Measurements from ENCODE around the gene UMODL1. TPM values are rescaled to one million over a fixed set of nuclear protein-coding genes. Genes with fewer than 3 reads are reported as not detected.

The UMODL1 gene
- total and polyA plus RNA-seq, 10 of the 15 experiments (the other 5 are each of a cell fraction or from before 2014, with no cell fraction given), result 0.01 to 0.11 (median 0.03) TPM; not detected in 5

- Histone ChIP-seq H3K4me1 (ENCODE audit: control insufficient read depth, insufficient read depth, low read length) (peaks cover 13% of the 10 kb centered on the region), H4K20me1 (ENCODE audit: control insufficient read depth, insufficient read depth) (no peaks in the 10 kb centered on the region), H3K27ac (ENCODE audit: control insufficient read depth, insufficient read depth) (no peak overlapping the region), H2AFZ (ENCODE audit: control insufficient read depth, low read depth, low read length) (no peak overlapping the region), H3K79me2 (ENCODE audit: control insufficient read depth, insufficient read depth, low read length) (no peaks in the 10 kb centered on the region), H3K9me3 (replicated peaks; ENCODE audit: control insufficient read depth, insufficient read depth, low read length) (no peaks in the 10 kb centered on the region), H3K4me3 (no peak overlapping the region), H3K36me3 (ENCODE audit: control insufficient read depth in 2 of 2, insufficient read depth in 2 of 2, low read length in 1 of 2) (no peaks in the 10 kb centered on the region), H3K9ac (ENCODE audit: control insufficient read depth, insufficient read depth, low read length) (no peak overlapping the region), H3K4me2 (ENCODE audit: control insufficient read depth, insufficient read depth) (no peak overlapping the region), H3K27me3 (replicated peaks in 1 of 2; ENCODE audit: control insufficient read depth in 2 of 2, insufficient read depth in 2 of 2, low read length in 1 of 2) (no peaks in the 10 kb centered on the region; a peak in 1 of 4 replicates)
- SMC1A ChIA-PET (ENCODE audit: uncharacterized antibody, unreplicated experiment), result no interaction called here
- FAIRE-seq (no peak), ATAC-seq (no peak), DNase-seq (ENCODE audit: low read depth, low spot score) (no peak)
- BruUV-seq (replicated peaks), result no TSS peak
- RAD21 ChIA-PET (ENCODE audit: unreplicated experiment), result interaction anchor here (0.6 kb wide), 1 partner anchor 17 kb away, joined by 4 read pairs; no protein-coding TSS in a partner anchor
- intact Hi-C loops (cut with micrococcal nuclease; ENCODE audit: unreplicated experiment) (no loop called here), in situ Hi-C loops (cut with MboI) (no loop called here)
- no peak for TF ChIP-seq EP300 (IDR thresholded peaks at IDR 0.05; ENCODE audit: borderline replicate concordance in 1 of 2, control insufficient read depth in 1 of 2, low read depth in 2 of 2, low read length in 2 of 2)
- TF ChIP-seq HDAC6 (IDR thresholded peaks at IDR 0.05; ENCODE audit: unreplicated experiment), result no peak
- TF ChIP-seq GATAD2B (conservative IDR thresholded peaks at IDR 0.05; ENCODE audit: low read depth), result no peak
- no peak for TF ChIP-seq BACH1 (IDR thresholded peaks at IDR 0.05; ENCODE audit: borderline replicate concordance)
- no peak for TF ChIP-seq LARP7 (IDR thresholded peaks at IDR 0.05)
- POLR2A ChIA-PET, result no interaction called here
- 77% methylated on average over 26 of the region's 26 CpGs for WGBS (ENCODE audit: insufficient coverage, insufficient replicate concordance, low lambda C conversion rate, missing lambda C conversion rate)
- CTCF ChIA-PET, result no interaction called here
Measured at GRCh38 chr21:42027822-42028765, 43.0 kb upstream of the UMODL1 start.

Data from GM12878 (cell line).